Activated T-cell treated with anti-CD3 and anti-CD28 coated beads, Interleukin-2, amount 50 U/mL, for 72 hours (primary cell): Measurements from ENCODE around the gene CHCHD10. TPM values are rescaled to one million over a fixed set of nuclear protein-coding genes. Genes with fewer than 3 reads are reported as not detected.

Experiments used
- total RNA-seq, 2 donors: library from RNA; stranded (reverse); gene quantifications; one replicate each; pipeline ENCODE4 v1.2.3, GENCODE V29; 2022

CHCHD10 gene
- total RNA-seq, 2 donors from 2014 or later, result 54.4 to 62.5 TPM

Other genes with a start within 250 kb of the CHCHD10 start
- not detected for gene IGLL1, start 187.7 kb downstream of the CHCHD10 start, total RNA-seq
- gene DRICH1, start 135.7 kb downstream of the CHCHD10 start, total RNA-seq, result under 1 TPM in 1 of 2 donors, not detected in 1; 0.90 TPM
- 10 to 100 TPM; 22.7 to 22.9 TPM for gene RGL4, start 77.0 kb downstream of the CHCHD10 start, total RNA-seq
- 1 to 10 TPM; 1.6 to 1.8 TPM for gene ZNF70, start 16.9 kb downstream of the CHCHD10 start, total RNA-seq
- gene VPREB3, start 13.5 kb downstream of the CHCHD10 start, total RNA-seq, result 1 to 10 TPM in 1 of 2 donors, under 1 TPM in 1; 0.90 to 1.7 TPM
- 1 to 10 TPM in 1 of 2 donors, under 1 TPM in 1; 0.72 to 1.5 TPM for gene C22orf15, start 5.0 kb downstream of the CHCHD10 start, total RNA-seq
- under 1 TPM; 0.46 to 0.56 TPM for gene MMP11, start 4.9 kb upstream of the CHCHD10 start, total RNA-seq
- 10 to 100 TPM; 67.4 to 83.0 TPM for gene SMARCB1, start 19.0 kb upstream of the CHCHD10 start, total RNA-seq
- 1 to 10 TPM; 2.6 to 5.2 TPM for gene DERL3, start 71.0 kb upstream of the CHCHD10 start, total RNA-seq
- gene SLC2A11, start 89.9 kb upstream of the CHCHD10 start, total RNA-seq, result 10 to 100 TPM in 1 of 2 donors, 1 to 10 TPM in 1; 10.0 to 11.1 TPM
- gene MIF, start 126.4 kb upstream of the CHCHD10 start, total RNA-seq, result 100 to 1,000 TPM; 350 to 469 TPM
- under 1 TPM in 1 of 2 donors, not detected in 1; 0.46 TPM for gene GSTT2B, start 193.2 kb upstream of the CHCHD10 start, total RNA-seq
- gene DDTL, start 198.9 kb upstream of the CHCHD10 start, total RNA-seq, result 1 to 10 TPM in 1 of 2 donors, under 1 TPM in 1; 0.95 to 3.4 TPM
- 10 to 100 TPM; 74.6 to 89.4 TPM for gene DDT, start 206.5 kb upstream of the CHCHD10 start, total RNA-seq
- gene GSTT2, start 212.2 kb upstream of the CHCHD10 start, total RNA-seq, result not detected
- not detected for gene GSTT4, start 237.5 kb upstream of the CHCHD10 start, total RNA-seq
- gene CABIN1, start 243.3 kb upstream of the CHCHD10 start, total RNA-seq, result 10 to 100 TPM; 69.2 to 73.4 TPM